Liver (tissue), 9 donors: Measurements from ENCODE around the gene LHCGR. TPM values are rescaled to one million over a fixed set of nuclear protein-coding genes. Genes with fewer than 3 reads are reported as not detected.

ENCODE experiments used
- DNase-seq: peaks from one replicate; pipeline ENCODE4 v3.0.0-alpha.2; 2017; ENCODE audit warnings: low spot score
- H3K27ac ChIP-seq, 2 donors: one replicate each; pipeline ENCODE4 v1.7.0; 2013; ENCODE audit warnings: inconsistent platforms in 2 of 2, low read length in 2 of 2, control low read depth in 1 of 2, low read depth in 1 of 2, mild to moderate bottlenecking in 1 of 2
- H3K27me3 ChIP-seq, 4 donors: one replicate each; pipeline versions ENCODE4 v1.6.1 to v1.7.0; 2013; ENCODE audit warnings: low read length in 3 of 4, inconsistent platforms in 1 of 4, mild to moderate bottlenecking in 1 of 4, moderate library complexity in 1 of 4; ENCODE audit not compliant: control insufficient read depth in 4 of 4, insufficient read depth in 4 of 4
- H3K36me3 ChIP-seq, 4 donors: one replicate each; pipeline versions ENCODE4 v1.6.1 to v1.7.0; 2013; ENCODE audit warnings: low read length in 3 of 4, mild to moderate bottlenecking in 3 of 4, low read depth in 1 of 4, moderate library complexity in 1 of 4; ENCODE audit not compliant: control insufficient read depth in 4 of 4, insufficient read depth in 3 of 4
- H3K4me1 ChIP-seq, 4 donors: one replicate each; pipeline versions ENCODE4 v1.6.1 to v1.7.0; 2013; ENCODE audit warnings: low read length in 3 of 4, mild to moderate bottlenecking in 3 of 4, moderate library complexity in 1 of 4; ENCODE audit not compliant: control insufficient read depth in 4 of 4, insufficient read depth in 4 of 4
- H3K4me3 ChIP-seq, 3 donors: one replicate each; pipeline versions ENCODE4 v1.6.1 to v1.7.0; 2013; ENCODE audit warnings: low read length in 3 of 3, control low read depth in 1 of 3, low read depth in 1 of 3, mild to moderate bottlenecking in 1 of 3
- H3K9ac ChIP-seq, 2 donors: one replicate each; pipeline ENCODE4 v1.7.0; 2013; ENCODE audit warnings: low read length in 2 of 2, mild to moderate bottlenecking in 2 of 2, moderate library complexity in 2 of 2, control low read depth in 1 of 2, low read depth in 1 of 2
- H3K9me3 ChIP-seq, 4 donors: one replicate each; pipeline versions ENCODE4 v1.6.1 to v1.7.0; 2013; ENCODE audit warnings: low read length in 3 of 4; ENCODE audit not compliant: control insufficient read depth in 4 of 4
- ATF3 ChIP-seq: IDR thresholded peaks from 2 replicates; pipeline ENCODE4 v1.6.1; 2016; ENCODE audit warnings: antibody characterized with exemption
- CTCF ChIP-seq: fragments of 150-350 bp; IDR thresholded peaks from 2 replicates; pipeline ENCODE4 v1.5.1; 2017; ENCODE audit warnings: improper control_type of control experiment, low read depth, low read length; ENCODE audit not compliant: missing input control
- EGR1 ChIP-seq, 2 donors: IDR thresholded peaks; 2 replicates each; pipeline ENCODE4 v1.6.1; 2016 to 2018; ENCODE audit warnings: antibody characterized with exemption in 2 of 2, low read depth in 2 of 2
- FOXA1 ChIP-seq: IDR thresholded peaks from 2 replicates; pipeline ENCODE4 v1.6.1; 2016; ENCODE audit warnings: antibody characterized with exemption
- FOXA2 ChIP-seq: IDR thresholded peaks from 2 replicates; pipeline ENCODE4 v1.6.1; 2016; ENCODE audit warnings: antibody characterized with exemption
- HNF4G ChIP-seq: IDR thresholded peaks from 2 replicates; pipeline ENCODE4 v1.6.1; 2016; ENCODE audit warnings: antibody characterized with exemption
- JUND ChIP-seq, 2 donors: IDR thresholded peaks; 2 replicates each; pipeline ENCODE4 v1.6.1; 2016; ENCODE audit warnings: antibody characterized with exemption in 2 of 2
- RAD21 ChIP-seq, 2 donors: IDR thresholded peaks; 2 replicates each; pipeline ENCODE4 v1.6.1; 2016; ENCODE audit warnings: antibody characterized with exemption in 2 of 2, mild to moderate bottlenecking in 2 of 2
- REST ChIP-seq: IDR thresholded peaks from 2 replicates; pipeline ENCODE4 v1.6.1; 2016; ENCODE audit warnings: antibody characterized with exemption, mild to moderate bottlenecking
- RXRA ChIP-seq, 2 donors: IDR thresholded peaks; 2 replicates each; pipeline ENCODE4 v1.6.1; 2017 to 2018; ENCODE audit warnings: antibody characterized with exemption in 2 of 2, mild to moderate bottlenecking in 1 of 2
- SP1 ChIP-seq: IDR thresholded peaks from 2 replicates; pipeline ENCODE4 v1.6.1; 2018; ENCODE audit warnings: antibody characterized with exemption, mild to moderate bottlenecking
- YY1 ChIP-seq: IDR thresholded peaks from 2 replicates; pipeline ENCODE4 v1.6.1; 2016; ENCODE audit warnings: antibody characterized with exemption, mild to moderate bottlenecking
- ZBTB33 ChIP-seq: IDR thresholded peaks from 2 replicates; pipeline ENCODE4 v1.6.1; 2016; ENCODE audit warnings: antibody characterized with exemption
- WGBS: extraction: QIAGEN DNeasy Blood & Tissue Kit; methylation state at CpG from one replicate; pipeline ENCODE4 v1.1.7; 2013; 5-methylcytosine and 5-hydroxymethylcytosine counted together
- polyA plus RNA-seq, 2 donors: library from polyadenylated mRNA; stranded (reverse) in 1 of 2; unstranded in 1 of 2; fragments of 200-250 nt in 1 of 2; fragments of >200 nt in 1 of 2; fragmentation: Nextera tagmentation in 1 of 2; extraction: Ambion mirVana in 1 of 2; gene quantifications; one replicate each; pipeline versions ENCODE4 v1.2.1 to v1.2.3, GENCODE V29; 2013 to 2015
- total RNA-seq, 2 donors: library from RNA; depleted of rRNA; stranded (reverse); fragments of >200 nt; gene quantifications; one replicate each; pipeline ENCODE4 v1.2.3, GENCODE V29; 2014
- donor health status: healthy.
- donor health status: healthy.
- donor health status: healthy.
- donor health status: healthy.
- donor health status: healthy.

The LHCGR gene
- total and polyA plus RNA-seq, 4 donors: not detected

- H3K27ac ChIP-seq: no peak overlapping the region
- WGBS: 88% methylated on average over 1 of the region's 1 CpG
- H3K9me3 ChIP-seq: no peaks in the 10 kb centered on the region
- H3K9ac ChIP-seq: no peak overlapping the region
- no peaks in the 10 kb centered on the region for H3K36me3 ChIP-seq
- no peaks in the 10 kb centered on the region for H3K4me1 ChIP-seq
- no peak for DNase-seq
- H3K27me3 ChIP-seq: no peaks in the 10 kb centered on the region
- TF ChIP-seq FOXA1 (no peak), HNF4G (no peak), REST (no peak), ZBTB33 (no peak), RXRA (IDR thresholded peaks at IDR 0.05) (no peak)
- no peak overlapping the region for H3K4me3 ChIP-seq
Observed at GRCh38 chr2:48781366-48781765, 25.8 kb upstream of the LHCGR start.

- Histone ChIP-seq H3K36me3 (no peaks in the 10 kb centered on the region), H3K4me3 (no peak overlapping the region), H3K9ac (no peak overlapping the region), H3K27me3 (no peaks in the 10 kb centered on the region), H3K4me1 (no peaks in the 10 kb centered on the region), H3K27ac (no peak overlapping the region), H3K9me3 (no peaks in the 10 kb centered on the region)
- 50% methylated on average over 4 of the region's 4 CpGs for WGBS
- no peak for TF ChIP-seq SP1
- DNase-seq: no peak
Observed at GRCh38 chr2:48779019-48779716, 23.6 kb upstream of the LHCGR start.

- Histone ChIP-seq H3K27me3 (no peaks in the 10 kb centered on the region), H3K9ac (no peak overlapping the region), H3K36me3 (no peaks in the 10 kb centered on the region), H3K27ac (no peak overlapping the region), H3K4me1 (no peaks in the 10 kb centered on the region), H3K4me3 (no peak overlapping the region), H3K9me3 (no peaks in the 10 kb centered on the region)
- WGBS: 64% methylated on average over 1 of the region's 1 CpG
- no peak for DNase-seq
- TF ChIP-seq FOXA1: no peak
- no peak for TF ChIP-seq FOXA2
- no peak for TF ChIP-seq JUND (IDR thresholded peaks at IDR 0.05)
- TF ChIP-seq YY1: no peak
- TF ChIP-seq ATF3: no peak
- no peak for TF ChIP-seq ZBTB33
- TF ChIP-seq CTCF: no peak
- no peak for TF ChIP-seq SP1
- TF ChIP-seq REST: no peak
- no peak for TF ChIP-seq RAD21 (IDR thresholded peaks at IDR 0.05)
- TF ChIP-seq EGR1 (IDR thresholded peaks at IDR 0.05; ENCODE audit: low read depth in 2 of 2): no peak
Observed at GRCh38 chr2:48774251-48774650, 18.7 kb upstream of the LHCGR start.
